Stomach (tissue), 9 donors: ENCODE measurements around the gene DEFB124. TPM values are rescaled to one million over a fixed set of nuclear protein-coding genes. Genes with fewer than 3 reads are reported as not detected.

Source experiments
- DNase-seq, 2 donors: peaks; one replicate each; pipeline versions ENCODE4 v3.0.0 to v3.0.0-alpha.2; 2013 to 2019
- H3K27ac ChIP-seq, 5 donors: fragments of 200-600 bp in 4 of 5; sonication (generic) in 4 of 5; one replicate each; pipeline ENCODE4 v1.5.1; 2013 to 2019; ENCODE audit warnings: mild to moderate bottlenecking in 1 of 5, moderate library complexity in 1 of 5
- H3K27me3 ChIP-seq, 3 donors: fragments of 200-600 bp; sonication (generic); one replicate each; pipeline ENCODE4 v1.5.1; 2017 to 2019; ENCODE audit warnings: mixed run types in 1 of 3
- H3K36me3 ChIP-seq, 4 donors: fragments of 200-600 bp; sonication (generic); 1 replicate in 3 of 4; 2 replicates in 1 of 4; pipeline ENCODE4 v1.5.1; 2016 to 2019
- H3K4me1 ChIP-seq, 4 donors: fragments of 200-600 bp; sonication (generic); one replicate each; pipeline ENCODE4 v1.5.1; 2016 to 2019
- H3K4me3 ChIP-seq, 4 donors: fragments of 200-600 bp; sonication (generic) in 3 of 4; one replicate each; pipeline ENCODE4 v1.5.1; 2016 to 2019; ENCODE audit warnings: mild to moderate bottlenecking in 1 of 4
- H3K9me3 ChIP-seq, 4 donors: fragments of 200-600 bp; sonication (generic); one replicate each; pipeline ENCODE4 v1.5.1; 2016 to 2019
- EP300 ChIP-seq: sonication (generic); formaldehyde crosslinking; IDR thresholded peaks from one replicate; pipeline ENCODE4 v1.6.1; 2017; ENCODE audit warnings: antibody characterized with exemption
- POLR2A ChIP-seq, 4 donors: fragments of 450-650 bp; IDR thresholded peaks; one replicate each; pipeline ENCODE4 v1.6.1; 2016; ENCODE audit warnings: antibody characterized with exemption in 4 of 4, control low read depth in 2 of 4, mild to moderate bottlenecking in 1 of 4, moderate library complexity in 1 of 4
- POLR2AphosphoS5 ChIP-seq, 3 donors: sonication (generic); formaldehyde crosslinking; IDR thresholded peaks; one replicate each; pipeline ENCODE4 v1.6.1; 2016; ENCODE audit warnings: antibody characterized with exemption in 3 of 3
- WGBS, 5 donors: extraction: QIAGEN DNeasy Blood & Tissue Kit in 3 of 5; methylation state at CpG; one replicate each; pipeline versions ENCODE4 v1.1.5 to v1.1.7; 2013 to 2018; 5-methylcytosine and 5-hydroxymethylcytosine counted together
- intact Hi-C: fragments of 100-400 bp; cut with DNase I; formaldehyde crosslinking; loops from one replicate; pipeline ENCODE4 v1.15.1; 2023; ENCODE audit warnings: low total_unique reads
- polyA plus RNA-seq, 3 donors: library from polyadenylated mRNA; stranded (reverse); fragments of 200-250 nt; gene quantifications; one replicate each; pipeline ENCODE4 v1.2.3, GENCODE V29; 2013
- total RNA-seq, 5 donors: library from RNA; depleted of rRNA; stranded (reverse); fragments of >200 nt; gene quantifications; one replicate each; pipeline versions ENCODE4 v1.1.0 to v1.2.3, GENCODE V29; 2014 to 2016
- TF ChIP-seq, protein P1 (sequence below), 7 experiments: fragments of 450-650 bp in 4 of 7; fragments of 200-600 bp in 3 of 7; sonication (generic) in 3 of 7; IDR thresholded peaks; one replicate each; pipeline ENCODE4 v1.5.1; 2016 to 2019; ENCODE audit warnings: antibody characterized with exemption in 7 of 7, control low read depth in 2 of 7, mild to moderate bottlenecking in 1 of 7
- donor health status: healthy with polysubstance abuse.
- donor health status: Bipolar disorder and iron deficiency.
- donor health status: healthy.

The DEFB124 gene
- total and polyA plus RNA-seq, 8 donors: 0.28 to 1.1 TPM; not detected in 6

DNA sequence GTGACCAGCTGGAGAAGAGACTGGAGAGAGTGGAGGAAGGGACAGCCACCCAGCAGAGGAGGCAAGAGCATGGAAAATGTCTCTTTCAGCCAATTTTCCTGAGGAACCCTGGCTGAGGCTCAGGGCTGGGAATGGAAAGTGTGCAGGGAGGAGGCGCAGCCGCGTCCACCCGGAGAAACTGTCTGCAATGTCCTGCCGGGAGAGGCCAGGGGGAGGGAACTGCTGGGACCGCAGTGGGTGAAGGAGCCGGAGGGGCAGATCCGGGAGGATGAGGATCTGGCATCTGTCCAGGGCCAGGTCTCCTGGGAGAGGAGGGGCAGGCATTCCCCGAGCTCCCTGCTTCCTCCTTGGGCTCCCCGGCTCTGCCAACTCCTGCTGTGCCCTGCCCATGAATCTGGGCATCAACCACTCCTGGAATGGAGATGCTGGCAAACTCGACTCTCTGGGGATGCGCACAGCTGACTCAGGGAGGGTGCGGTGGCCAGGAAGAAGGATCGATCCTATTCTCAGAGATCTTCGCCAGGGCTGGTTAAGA lies 21.9 kb upstream of the DEFB124 start:
- peak in 1 of 2 donors; percentile 89 for DNase-seq
- Histone ChIP-seq H3K4me3 (peak overlapping the region in 1 of 4 donors; percentile 4), H3K4me1 (peaks cover 0 to 10% (median 2%) of the 10 kb centered on the region in 4 donors), H3K27me3 (peaks cover 0 to 9% (median 0%) of the 10 kb centered on the region in 3 donors), H3K9me3 (no peaks in the 10 kb centered on the region), H3K36me3 (no peaks in the 10 kb centered on the region), H3K27ac (peak overlapping the region in 4 of 5 donors; percentile 9 to 37 (median 25))
- TF ChIP-seq, protein P1, sequence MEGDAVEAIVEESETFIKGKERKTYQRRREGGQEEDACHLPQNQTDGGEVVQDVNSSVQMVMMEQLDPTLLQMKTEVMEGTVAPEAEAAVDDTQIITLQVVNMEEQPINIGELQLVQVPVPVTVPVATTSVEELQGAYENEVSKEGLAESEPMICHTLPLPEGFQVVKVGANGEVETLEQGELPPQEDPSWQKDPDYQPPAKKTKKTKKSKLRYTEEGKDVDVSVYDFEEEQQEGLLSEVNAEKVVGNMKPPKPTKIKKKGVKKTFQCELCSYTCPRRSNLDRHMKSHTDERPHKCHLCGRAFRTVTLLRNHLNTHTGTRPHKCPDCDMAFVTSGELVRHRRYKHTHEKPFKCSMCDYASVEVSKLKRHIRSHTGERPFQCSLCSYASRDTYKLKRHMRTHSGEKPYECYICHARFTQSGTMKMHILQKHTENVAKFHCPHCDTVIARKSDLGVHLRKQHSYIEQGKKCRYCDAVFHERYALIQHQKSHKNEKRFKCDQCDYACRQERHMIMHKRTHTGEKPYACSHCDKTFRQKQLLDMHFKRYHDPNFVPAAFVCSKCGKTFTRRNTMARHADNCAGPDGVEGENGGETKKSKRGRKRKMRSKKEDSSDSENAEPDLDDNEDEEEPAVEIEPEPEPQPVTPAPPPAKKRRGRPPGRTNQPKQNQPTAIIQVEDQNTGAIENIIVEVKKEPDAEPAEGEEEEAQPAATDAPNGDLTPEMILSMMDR (IDR thresholded peaks at IDR 0.05): no peak
- TF ChIP-seq POLR2A (IDR thresholded peaks at IDR 0.05): no peak
- no peak for TF ChIP-seq EP300
- no peak for TF ChIP-seq POLR2AphosphoS5 (IDR thresholded peaks at IDR 0.05)
- 12 to 27% (median 19%) methylated on average over 12 to 15 of the region's 15 CpGs for WGBS, 5 donors
- intact Hi-C loops: no loop called here

DNA sequence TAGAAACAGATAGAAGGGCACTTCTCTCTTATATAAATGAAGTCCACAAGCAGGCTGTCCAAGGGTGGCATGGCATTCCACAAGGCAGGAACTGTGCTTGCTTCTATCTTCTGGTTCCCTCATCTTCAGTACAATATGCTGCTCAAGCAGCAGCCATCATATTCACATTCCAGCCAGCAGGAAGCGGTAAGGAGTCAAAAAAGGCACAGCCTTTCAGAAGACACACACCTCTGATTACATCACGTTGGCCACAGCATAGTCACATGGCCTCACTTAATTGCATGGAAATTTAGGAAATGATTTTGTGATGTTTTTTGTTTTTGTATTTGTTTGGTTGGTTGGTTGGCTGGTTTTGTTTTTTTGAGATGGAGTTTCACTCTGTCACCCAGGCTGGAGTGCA lies 19.2 kb upstream of the DEFB124 start:
- Histone ChIP-seq H3K27ac (no peak overlapping the region), H3K4me3 (no peak overlapping the region), H3K36me3 (no peaks in the 10 kb centered on the region), H3K27me3 (peaks cover 0 to 9% (median 0%) of the 10 kb centered on the region in 3 donors), H3K4me1 (peaks cover 0 to 10% (median 2%) of the 10 kb centered on the region in 4 donors), H3K9me3 (no peaks in the 10 kb centered on the region)
- DNase-seq: peak in 1 of 2 donors; percentile 54
- TF ChIP-seq EP300 (no peak), POLR2AphosphoS5 (IDR thresholded peaks at IDR 0.05) (no peak), POLR2A (IDR thresholded peaks at IDR 0.05) (no peak)
- 46 to 59% (median 51%) methylated on average over 2 of the region's 2 CpGs for WGBS, 5 donors
- intact Hi-C loops: no loop called here

DNA sequence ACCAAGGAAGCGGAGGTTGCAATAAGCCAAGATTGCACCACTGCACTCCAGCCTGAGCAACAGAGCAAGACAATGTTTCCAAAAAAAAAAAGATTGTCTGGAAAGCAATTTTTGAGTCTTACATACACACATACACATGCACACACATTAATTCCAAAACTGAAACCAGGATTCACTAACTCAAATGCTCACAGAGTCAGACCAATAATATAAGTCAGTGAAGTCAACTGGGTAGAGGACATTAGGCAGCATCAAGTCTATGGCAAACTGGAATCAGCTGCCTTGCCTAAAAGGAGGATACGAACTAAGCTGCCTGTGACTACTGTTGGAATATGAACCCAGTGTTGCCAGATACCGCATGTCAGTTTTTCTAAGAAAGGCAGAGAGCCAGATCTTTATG lies 15.8 kb upstream of the DEFB124 start:
- Histone ChIP-seq H3K4me1 (peaks cover 0 to 5% (median 4%) of the 10 kb centered on the region in 4 donors), H3K4me3 (no peak overlapping the region), H3K27ac (no peak overlapping the region), H3K27me3 (peaks cover 0 to 4% (median 3%) of the 10 kb centered on the region in 3 donors), H3K9me3 (no peaks in the 10 kb centered on the region), H3K36me3 (no peaks in the 10 kb centered on the region)
- 91 to 96% (median 95%) methylated on average over 3 of the region's 3 CpGs for WGBS, 5 donors
- TF ChIP-seq, protein P1 (IDR thresholded peaks at IDR 0.05): no peak
- TF ChIP-seq POLR2AphosphoS5 (IDR thresholded peaks at IDR 0.05) (no peak), POLR2A (IDR thresholded peaks at IDR 0.05) (no peak), EP300 (no peak)
- DNase-seq: no peak
- intact Hi-C loops: no loop called here

DNA sequence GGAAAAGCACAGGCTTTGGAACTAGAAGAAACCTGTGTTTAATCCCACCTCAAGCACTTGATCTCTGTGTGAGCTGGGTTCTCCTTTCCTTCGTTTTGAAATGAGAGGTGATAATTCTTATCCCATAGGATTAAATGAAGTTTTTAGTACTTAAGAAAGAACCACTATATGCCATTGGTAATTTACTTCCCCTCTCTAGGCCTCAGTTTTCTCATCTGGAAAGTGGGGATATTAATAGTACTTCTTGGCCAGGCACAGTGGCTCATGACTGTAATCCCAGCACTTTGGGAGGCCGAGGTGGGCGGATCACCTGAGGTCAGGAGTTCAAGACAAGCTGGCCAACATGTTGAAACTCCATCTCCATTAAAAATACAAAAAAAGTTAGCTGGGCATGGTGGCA lies 14.2 kb upstream of the DEFB124 start:
- H3K4me1 ChIP-seq: peaks cover 0 to 10% (median 8%) of the 10 kb centered on the region in 4 donors
- intact Hi-C loops: no loop called here
- H3K27me3 ChIP-seq: peaks cover 0 to 18% (median 9%) of the 10 kb centered on the region in 3 donors
- H3K4me3 ChIP-seq: no peak overlapping the region
- DNase-seq: no peak
- H3K36me3 ChIP-seq: no peaks in the 10 kb centered on the region
- TF ChIP-seq EP300 (no peak), POLR2AphosphoS5 (IDR thresholded peaks at IDR 0.05) (no peak), POLR2A (IDR thresholded peaks at IDR 0.05) (no peak)
- TF ChIP-seq, protein P1 (IDR thresholded peaks at IDR 0.05): no peak
- no peaks in the 10 kb centered on the region for H3K9me3 ChIP-seq
- H3K27ac ChIP-seq: no peak overlapping the region
- 70 to 82% (median 77%) methylated on average over 3 of the region's 3 CpGs for WGBS, 5 donors

DNA sequence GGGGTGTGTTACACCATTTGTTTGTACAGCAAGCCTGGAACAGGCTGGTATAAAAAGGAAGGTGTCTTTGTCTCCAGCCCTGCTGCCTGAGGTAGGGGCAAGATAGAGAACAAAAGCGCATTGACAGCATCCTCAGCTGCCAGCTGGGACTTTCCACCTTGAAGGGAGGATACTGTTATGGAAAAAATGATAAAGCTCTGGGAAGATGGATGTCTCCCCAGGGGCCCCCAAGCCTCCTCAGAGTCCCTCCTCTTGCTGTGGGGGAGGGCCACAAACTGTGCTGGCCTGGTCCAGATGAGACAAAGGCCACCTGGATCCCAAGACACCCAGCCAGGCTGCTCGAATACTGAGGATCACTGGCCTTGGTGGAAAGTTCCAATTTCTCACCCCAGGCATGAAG lies 13.2 kb upstream of the DEFB124 start:
- H3K27me3 ChIP-seq: peaks cover 0 to 22% (median 9%) of the 10 kb centered on the region in 3 donors
- 37 to 71% (median 62%) methylated on average over 1 to 2 of the region's 2 CpGs for WGBS, 5 donors
- intact Hi-C loops: no loop called here
- no peak overlapping the region for H3K27ac ChIP-seq
- no peak for TF ChIP-seq POLR2AphosphoS5 (IDR thresholded peaks at IDR 0.05)
- no peak for TF ChIP-seq POLR2A (IDR thresholded peaks at IDR 0.05)
- TF ChIP-seq, protein P1 (IDR thresholded peaks at IDR 0.05): no peak
- no peak for TF ChIP-seq EP300
- no peaks in the 10 kb centered on the region for H3K9me3 ChIP-seq
- peak in 1 of 2 donors; percentile 60 for DNase-seq
- peaks cover 0 to 10% (median 8%) of the 10 kb centered on the region in 4 donors for H3K4me1 ChIP-seq
- H3K4me3 ChIP-seq: no peak overlapping the region
- no peaks in the 10 kb centered on the region for H3K36me3 ChIP-seq
